ENCODE measurements around the gene CYP21A2. TPM values are rescaled to one million over a fixed set of nuclear protein-coding genes. Genes with fewer than 3 reads are reported as not detected.
A peak's percentile ranks its signal among the peaks of the same experiment; 100 is the strongest.

The CYP21A2 gene
- total RNA-seq, 1 donor from 2014 or later: 0.68 TPM

- Mint-ChIP-seq H3K36me3 (peaks cover 3% of the 10 kb centered on the region), H3K9me3 (no peaks in the 10 kb centered on the region), H3K27me3 (peaks cover 19% of the 10 kb centered on the region), H3K4me1 (ENCODE audit: unreplicated experiment) (peaks cover 10% of the 10 kb centered on the region), H3K4me3 (no peak overlapping the region), H3K27ac (no peak overlapping the region)
- no peak for DNase-seq (ENCODE audit: extremely low spot score, unreplicated experiment)
- TF ChIP-seq, protein P1, sequence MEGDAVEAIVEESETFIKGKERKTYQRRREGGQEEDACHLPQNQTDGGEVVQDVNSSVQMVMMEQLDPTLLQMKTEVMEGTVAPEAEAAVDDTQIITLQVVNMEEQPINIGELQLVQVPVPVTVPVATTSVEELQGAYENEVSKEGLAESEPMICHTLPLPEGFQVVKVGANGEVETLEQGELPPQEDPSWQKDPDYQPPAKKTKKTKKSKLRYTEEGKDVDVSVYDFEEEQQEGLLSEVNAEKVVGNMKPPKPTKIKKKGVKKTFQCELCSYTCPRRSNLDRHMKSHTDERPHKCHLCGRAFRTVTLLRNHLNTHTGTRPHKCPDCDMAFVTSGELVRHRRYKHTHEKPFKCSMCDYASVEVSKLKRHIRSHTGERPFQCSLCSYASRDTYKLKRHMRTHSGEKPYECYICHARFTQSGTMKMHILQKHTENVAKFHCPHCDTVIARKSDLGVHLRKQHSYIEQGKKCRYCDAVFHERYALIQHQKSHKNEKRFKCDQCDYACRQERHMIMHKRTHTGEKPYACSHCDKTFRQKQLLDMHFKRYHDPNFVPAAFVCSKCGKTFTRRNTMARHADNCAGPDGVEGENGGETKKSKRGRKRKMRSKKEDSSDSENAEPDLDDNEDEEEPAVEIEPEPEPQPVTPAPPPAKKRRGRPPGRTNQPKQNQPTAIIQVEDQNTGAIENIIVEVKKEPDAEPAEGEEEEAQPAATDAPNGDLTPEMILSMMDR (conservative IDR thresholded peaks at IDR 0.05): no peak
These were observed 43.2 kb downstream of the CYP21A2 start for GRCh38 chr6:32081168-32081990.

DNA sequence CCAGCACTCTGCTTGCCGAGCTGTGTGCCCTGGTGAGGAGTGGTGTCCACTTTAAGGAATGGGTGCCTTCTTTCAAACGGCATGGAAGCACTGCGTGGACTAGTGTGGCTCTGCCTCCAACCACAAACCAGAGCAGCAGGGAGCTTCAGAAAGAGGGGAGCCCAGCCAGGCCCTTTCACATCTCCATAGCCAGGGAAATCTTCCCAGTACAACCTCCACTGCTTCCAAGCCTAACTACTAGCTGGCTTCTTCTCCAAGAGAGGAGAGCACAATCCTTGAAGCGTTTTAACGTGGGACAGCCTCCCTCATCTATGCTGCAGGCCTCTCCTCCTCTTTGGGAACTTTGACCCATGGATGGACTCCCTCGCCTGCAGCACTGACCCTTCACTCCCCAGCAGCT lies 44.3 kb downstream of the CYP21A2 start:
- H3K4me1 Mint-ChIP-seq (ENCODE audit: unreplicated experiment): peaks cover 9% of the 10 kb centered on the region
- TF ChIP-seq, protein P1 (conservative IDR thresholded peaks at IDR 0.05): no peak
- no peak for DNase-seq (ENCODE audit: extremely low spot score, unreplicated experiment)
- H3K36me3 Mint-ChIP-seq: peaks cover 3% of the 10 kb centered on the region
- H3K9me3 Mint-ChIP-seq: no peaks in the 10 kb centered on the region
- H3K27ac Mint-ChIP-seq: peak overlapping the region; percentile 84
- H3K4me3 Mint-ChIP-seq: no peak overlapping the region
- peaks cover 23% of the 10 kb centered on the region for H3K27me3 Mint-ChIP-seq

- peak overlapping the region; percentile 84 for H3K27ac Mint-ChIP-seq
- peaks cover 9% of the 10 kb centered on the region for H3K4me1 Mint-ChIP-seq (ENCODE audit: unreplicated experiment)
- H3K36me3 Mint-ChIP-seq: peaks cover 3% of the 10 kb centered on the region
- H3K27me3 Mint-ChIP-seq: peaks cover 23% of the 10 kb centered on the region
- H3K4me3 Mint-ChIP-seq: no peak overlapping the region
- no peaks in the 10 kb centered on the region for H3K9me3 Mint-ChIP-seq
- no peak for DNase-seq (ENCODE audit: extremely low spot score, unreplicated experiment)
- TF ChIP-seq, protein P1 (conservative IDR thresholded peaks at IDR 0.05): no peak
These were observed 44.7 kb downstream of the CYP21A2 start for GRCh38 chr6:32082935-32083334.

- Mint-ChIP-seq H3K27me3 (peaks cover 28% of the 10 kb centered on the region), H3K4me1 (ENCODE audit: unreplicated experiment) (peaks cover 9% of the 10 kb centered on the region), H3K27ac (peak overlapping the region; percentile 84), H3K4me3 (no peak overlapping the region), H3K9me3 (no peaks in the 10 kb centered on the region), H3K36me3 (peaks cover 3% of the 10 kb centered on the region)
- DNase-seq (ENCODE audit: extremely low spot score, unreplicated experiment): no peak
- TF ChIP-seq, protein P1 (conservative IDR thresholded peaks at IDR 0.05): no peak
These were observed 45.9 kb downstream of the CYP21A2 start for GRCh38 chr6:32083812-32084768.

DNA sequence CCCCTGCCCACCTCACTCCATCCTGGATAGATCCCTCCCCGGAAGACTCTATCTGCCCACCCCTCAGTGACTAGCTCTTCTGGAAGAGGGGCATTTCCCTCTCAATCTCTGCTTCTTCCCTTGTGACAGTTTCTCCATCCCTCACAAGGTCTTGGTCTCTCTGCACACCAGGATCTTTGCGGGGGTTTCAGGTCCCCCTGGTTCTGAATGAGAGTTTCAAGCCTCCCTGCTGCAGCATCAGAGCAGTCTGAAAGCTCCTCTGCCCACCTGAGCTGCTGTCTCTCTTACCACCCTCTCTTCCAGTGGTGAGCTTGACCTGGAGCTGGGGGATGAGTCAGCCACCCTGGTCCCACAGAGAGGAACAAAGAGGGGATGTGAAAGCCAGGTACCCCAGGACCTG lies 46.6 kb downstream of the CYP21A2 start:
- peaks cover 3% of the 10 kb centered on the region for H3K36me3 Mint-ChIP-seq
- no peak for DNase-seq (ENCODE audit: extremely low spot score, unreplicated experiment)
- TF ChIP-seq, protein P1 (conservative IDR thresholded peaks at IDR 0.05): no peak
- peaks cover 9% of the 10 kb centered on the region for H3K4me1 Mint-ChIP-seq (ENCODE audit: unreplicated experiment)
- no peaks in the 10 kb centered on the region for H3K9me3 Mint-ChIP-seq
- peaks cover 32% of the 10 kb centered on the region for H3K27me3 Mint-ChIP-seq
- H3K27ac Mint-ChIP-seq: no peak overlapping the region
- no peak overlapping the region for H3K4me3 Mint-ChIP-seq
